ENCODE results near the gene PARD6B.

Gene PARD6B

GRCh38 chr20:50724851-50725723 is 6.3 kb upstream of the PARD6B start:
- DNase-seq = no peak

- no peak for DNase-seq
Measured at GRCh38 chr20:50725724-50726005, 5.7 kb upstream of the PARD6B start.

- no peak for DNase-seq
Measured at GRCh38 chr20:50726955-50727791, 4.2 kb upstream of the PARD6B start.

- DNase-seq = no peak
Measured at GRCh38 chr20:50727792-50728485, 3.4 kb upstream of the PARD6B start.

- no peak for DNase-seq
Measured at GRCh38 chr20:50728486-50728980, 2.8 kb upstream of the PARD6B start.

GRCh38 chr20:50728981-50729874 is 2.2 kb upstream of the PARD6B start:
- DNase-seq = peak; percentile 34

GRCh38 chr20:50729901-50730764 is 1.2 kb upstream of the PARD6B start:
- DNase-seq = no peak

- no peak for DNase-seq
Measured at GRCh38 chr20:50730765-50731054, 670 bp upstream of the PARD6B start.

GRCh38 chr20:50731930-50732690 is 730 bp downstream of the PARD6B start:
- DNase-seq = no peak

- DNase-seq = no peak
Measured at GRCh38 chr20:50733644-50734349, 2.4 kb downstream of the PARD6B start.

GRCh38 chr20:50734730-50735679 is 3.6 kb downstream of the PARD6B start:
- no peak for DNase-seq

GRCh38 chr20:50735813-50736212 is 4.4 kb downstream of the PARD6B start:
- DNase-seq = no peak

GRCh38 chr20:50737352-50737751 is 6.0 kb downstream of the PARD6B start:
- DNase-seq = no peak

- no peak for DNase-seq
Measured at GRCh38 chr20:50743087-50743486, 11.7 kb downstream of the PARD6B start.

GRCh38 chr20:50744143-50744792 is 12.9 kb downstream of the PARD6B start:
- DNase-seq = no peak

- DNase-seq = no peak
Measured at GRCh38 chr20:50745634-50746137, 14.3 kb downstream of the PARD6B start.

- DNase-seq = no peak
Measured at GRCh38 chr20:50746138-50746940, 15.0 kb downstream of the PARD6B start.

All from NCI-H510A (cell line).